K562 treated with DMSO at 1 percent for 24 hours (cell line): ENCODE results near the gene CCDC170. TPM values are rescaled to one million over a fixed set of nuclear protein-coding genes. Genes with fewer than 3 reads are reported as not detected.

ENCODE experiments used
- total RNA-seq: library from RNA; unstranded; fragments of 300-600 nt; gene quantifications from 2 replicates; pipeline ENCODE4 v1.2.3, GENCODE V29; 2022; ENCODE audit warnings: low read depth; ENCODE audit not compliant: insufficient read depth

Gene CCDC170
- total RNA-seq: not detected in 2 replicates

GRCh38 chr6:151493804-151494234 is at the start of gene CCDC170:
Gene CCDC170, plus strand, starts transcription at chr6:151494017. Its CDS starts 112 bp downstream, at chr6:151494129.

GRCh38 chr6:151451950-151452749 is 41.7 kb upstream of the CCDC170 start, which contains the start of gene RMND1:
Gene RMND1, minus strand, starts transcription at chr6:151452126. Its CDS starts 6,315 bp downstream, at chr6:151445811.

Other genes starting within 250 kb of the CCDC170 start
- gene ZBTB2, start 102.5 kb upstream of the CCDC170 start, total RNA-seq: 5.2 and 6.6 TPM in 2 replicates
- gene RMND1, start 41.9 kb upstream of the CCDC170 start, total RNA-seq: 13.4 and 14.2 TPM in 2 replicates